H4 (cell line): Measurements from ENCODE around the gene APOBEC2. TPM values are rescaled to one million over a fixed set of nuclear protein-coding genes. Genes with fewer than 3 reads are reported as not detected.

Experiments
- DNase-seq: peaks from one replicate; pipeline ENCODE4 v3.0.0-alpha.2; 2015; ENCODE audit warnings: low spot score
- total RNA-seq: library from RNA; depleted of rRNA; stranded (reverse); fragments of >200 nt; shearing (Covaris generic); gene quantifications from 2 replicates; pipeline ENCODE4 v1.2.3, GENCODE V29; 2014

The APOBEC2 gene
- total RNA-seq, 1 experiment from 2014 or later: not detected

- no peak for DNase-seq
Measured at GRCh38 chr6:41058783-41059181, 5.8 kb downstream of the APOBEC2 start.

- DNase-seq: no peak
Measured at GRCh38 chr6:41059556-41059955, 6.6 kb downstream of the APOBEC2 start.

- no peak for DNase-seq
Measured at GRCh38 chr6:41061196-41061726, 8.3 kb downstream of the APOBEC2 start.

- DNase-seq: no peak
Measured at GRCh38 chr6:41062056-41062455, 9.1 kb downstream of the APOBEC2 start.

GRCh38 chr6:41063884-41064285 is 10.9 kb downstream of the APOBEC2 start:
- no peak for DNase-seq

GRCh38 chr6:41064841-41065240 is 11.8 kb downstream of the APOBEC2 start:
- no peak for DNase-seq

- DNase-seq: no peak
Measured at GRCh38 chr6:41065550-41066026, 12.6 kb downstream of the APOBEC2 start.

GRCh38 chr6:41066867-41067304 is 13.9 kb downstream of the APOBEC2 start:
- peak; percentile 73 for DNase-seq

GRCh38 chr6:41071501-41071922 is 18.5 kb downstream of the APOBEC2 start:
- DNase-seq: no peak

- DNase-seq: peak; percentile 99
Measured at GRCh38 chr6:41071923-41072835, 19.2 kb downstream of the APOBEC2 start, which contains the start of gene OARD1. TSS of gene OARD1 (minus strand) at chr6:41072356. CDS start at chr6:41071634, 722 bp downstream.

- DNase-seq: no peak
Measured at GRCh38 chr6:41072836-41073202, 19.8 kb downstream of the APOBEC2 start, which contains the start of gene NFYA. TSS of gene NFYA (plus strand) at chr6:41072974. CDS start at chr6:41079090, 6,116 bp downstream.

- DNase-seq: peak; percentile 89
Measured at GRCh38 chr6:41073203-41073967, 20.4 kb downstream of the APOBEC2 start.

GRCh38 chr6:41073968-41074691 is 21.1 kb downstream of the APOBEC2 start:
- peak; percentile 12 for DNase-seq

- DNase-seq: no peak
Measured at GRCh38 chr6:41074692-41075436, 21.9 kb downstream of the APOBEC2 start.

GRCh38 chr6:41075651-41076626 is 22.9 kb downstream of the APOBEC2 start:
- no peak for DNase-seq

GRCh38 chr6:41077536-41077935 is 24.5 kb downstream of the APOBEC2 start:
- no peak for DNase-seq

- no peak for DNase-seq
Measured at GRCh38 chr6:41078101-41078500, 25.1 kb downstream of the APOBEC2 start.

- no peak for DNase-seq
Measured at GRCh38 chr6:41079080-41079479, 26.1 kb downstream of the APOBEC2 start.

- no peak for DNase-seq
Measured at GRCh38 chr6:41080621-41081020, 27.6 kb downstream of the APOBEC2 start.
